Measurements from ENCODE around the gene SYNRG.

GRCh38 chr17:37605813-37606505 lies 3.3 kb downstream of the SYNRG start:
- TF ChIP-seq TAF1 (IDR thresholded peaks at IDR 0.05; ENCODE audit: borderline replicate concordance, low read depth, low read length): no peak
- TF ChIP-seq POLR2A (IDR thresholded peaks at IDR 0.05; ENCODE audit: low read depth, low read length): no peak
